Activated T-cell treated with anti-CD3 and anti-CD28 coated beads, Interleukin-2, amount 50 U/mL, for 72 hours (primary cell): Measurements from ENCODE around the gene FOXF1. TPM values are rescaled to one million over a fixed set of nuclear protein-coding genes. Genes with fewer than 3 reads are reported as not detected.

Experiments
- ATAC-seq, 2 donors: fragments of 150-1000 bp; cut with Tn5 transposase; replicated peaks in 1 of 2; 2 replicates each; pipeline ENCODE4 v1.10.0; 2021; ENCODE audit warnings: moderate library complexity in 2 of 2, mild to moderate bottlenecking in 1 of 2
- DNase-seq, 2 donors: peaks; one replicate each; pipeline ENCODE4 v3.0.0; 2021 to 2022; ENCODE audit warnings: mixed read lengths in 1 of 2
- H3K27ac Mint-ChIP-seq: one replicate; pipeline ENCODE4 v1.8.0; 2022; ENCODE audit warnings: mild to moderate bottlenecking, moderate library complexity, mixed read lengths
- H3K27me3 Mint-ChIP-seq: one replicate; pipeline ENCODE4 v1.8.0; 2022; ENCODE audit warnings: low read depth, mixed read lengths
- H3K36me3 Mint-ChIP-seq, 2 donors: one replicate each; pipeline ENCODE4 v1.8.0; 2022; ENCODE audit warnings: mixed read lengths in 2 of 2, mild to moderate bottlenecking in 1 of 2; ENCODE audit not compliant: insufficient read depth in 2 of 2
- H3K4me1 Mint-ChIP-seq: one replicate; pipeline ENCODE4 v1.8.0; 2022; ENCODE audit warnings: low read depth, mixed read lengths
- H3K4me3 Mint-ChIP-seq, 2 donors: one replicate each; pipeline ENCODE4 v1.8.0; 2022; ENCODE audit warnings: mild to moderate bottlenecking in 2 of 2, mixed read lengths in 2 of 2, moderate library complexity in 2 of 2
- H3K9me3 Mint-ChIP-seq, 2 donors: one replicate each; pipeline ENCODE4 v1.8.0; 2022; ENCODE audit warnings: mixed read lengths in 2 of 2
- total RNA-seq, 2 donors: library from RNA; stranded (reverse); gene quantifications; one replicate each; pipeline ENCODE4 v1.2.3, GENCODE V29; 2022

FOXF1 gene
- total RNA-seq, 2 donors from 2014 or later, result not detected

DNA sequence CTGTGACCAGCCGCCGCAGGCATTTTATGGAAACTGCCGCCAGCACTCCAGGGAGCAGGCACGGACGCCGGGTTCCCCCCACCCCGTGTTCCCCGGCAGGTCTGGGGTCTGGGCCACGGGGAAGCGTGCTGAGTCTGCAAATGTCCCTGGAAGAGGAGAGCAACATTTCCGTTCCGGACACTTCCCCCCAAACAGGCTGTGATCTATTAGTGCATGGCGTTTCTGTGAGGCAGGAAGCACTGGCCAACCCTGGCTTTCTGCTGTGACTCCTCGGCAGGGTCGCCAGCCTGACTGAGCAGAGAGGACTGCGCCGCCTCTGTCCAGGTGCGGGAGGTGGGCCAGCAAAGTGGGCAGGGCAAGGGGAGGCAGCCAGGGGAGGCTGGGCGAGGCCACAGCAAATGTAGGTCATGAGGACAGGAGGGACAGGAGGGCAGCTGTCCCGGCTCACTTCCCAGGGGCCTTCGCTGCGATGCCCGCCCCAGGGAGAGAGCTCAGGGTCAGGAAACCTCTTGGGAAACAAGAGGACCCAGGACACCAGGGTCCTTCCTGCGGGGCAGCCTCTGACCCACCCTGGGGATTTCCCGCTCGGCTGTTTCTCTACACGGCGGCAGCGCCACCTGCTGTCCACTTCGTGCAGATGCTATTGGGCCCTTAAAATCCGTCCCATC, 9.5 kb downstream of the FOXF1 start:
- Mint-ChIP-seq H3K9me3 (no peaks in the 10 kb centered on the region), H3K27ac (no peak overlapping the region), H3K36me3 (no peaks in the 10 kb centered on the region), H3K4me3 (peak overlapping the region; percentile 54 to 63), H3K27me3 (peaks cover 46% of the 10 kb centered on the region), H3K4me1 (peaks cover 13% of the 10 kb centered on the region)
- ATAC-seq (peak; percentile 48 to 53), DNase-seq (peak; percentile 53 to 61)

DNA sequence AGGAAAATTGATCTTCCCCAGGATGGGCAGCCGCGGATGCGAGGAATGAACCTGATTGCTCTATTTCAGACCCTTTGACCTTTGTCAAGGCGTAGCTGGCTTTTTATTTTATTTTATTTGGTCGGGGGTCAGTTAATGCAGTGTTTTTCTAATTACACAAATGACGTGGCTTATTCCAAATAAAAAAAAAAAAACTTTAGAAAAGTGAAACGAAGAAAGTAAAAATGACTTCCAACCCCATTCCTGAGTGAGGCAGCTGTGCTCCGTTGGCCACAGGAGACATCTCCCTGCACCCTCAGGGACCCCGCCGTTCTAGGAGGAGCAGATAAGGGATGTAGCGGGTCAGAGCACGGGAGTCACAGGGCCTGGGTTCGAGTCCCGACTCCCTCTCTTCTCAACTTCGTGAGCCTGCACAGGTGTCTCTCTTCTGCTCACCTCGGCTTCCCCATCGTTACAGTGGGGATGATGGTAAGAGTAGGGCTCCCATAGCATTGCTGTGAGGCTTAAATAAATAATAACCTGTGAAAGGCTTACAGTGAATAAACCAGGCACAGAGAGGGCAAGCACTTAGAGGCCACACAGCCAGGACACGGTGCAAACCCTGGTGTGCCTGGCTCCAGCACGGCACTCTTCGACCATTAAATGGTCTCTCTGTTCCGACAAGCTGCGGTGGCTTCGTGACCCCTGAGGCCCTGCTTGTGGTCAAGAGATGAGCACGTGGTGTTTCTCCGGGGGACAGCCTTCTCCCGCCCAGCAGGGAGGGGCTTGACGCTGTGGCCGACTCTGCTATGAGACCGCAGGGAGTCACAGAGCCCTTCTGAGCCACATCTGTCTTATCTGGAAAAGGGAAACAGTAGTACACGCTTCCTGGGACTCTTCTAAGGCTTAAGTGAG, 10.2 kb downstream of the FOXF1 start:
- Mint-ChIP-seq H3K4me1 (peaks cover 13% of the 10 kb centered on the region), H3K9me3 (no peaks in the 10 kb centered on the region), H3K4me3 (no peak overlapping the region), H3K27me3 (peaks cover 40% of the 10 kb centered on the region), H3K36me3 (no peaks in the 10 kb centered on the region), H3K27ac (no peak overlapping the region)
- DNase-seq, result no peak
- no peak for ATAC-seq

DNA sequence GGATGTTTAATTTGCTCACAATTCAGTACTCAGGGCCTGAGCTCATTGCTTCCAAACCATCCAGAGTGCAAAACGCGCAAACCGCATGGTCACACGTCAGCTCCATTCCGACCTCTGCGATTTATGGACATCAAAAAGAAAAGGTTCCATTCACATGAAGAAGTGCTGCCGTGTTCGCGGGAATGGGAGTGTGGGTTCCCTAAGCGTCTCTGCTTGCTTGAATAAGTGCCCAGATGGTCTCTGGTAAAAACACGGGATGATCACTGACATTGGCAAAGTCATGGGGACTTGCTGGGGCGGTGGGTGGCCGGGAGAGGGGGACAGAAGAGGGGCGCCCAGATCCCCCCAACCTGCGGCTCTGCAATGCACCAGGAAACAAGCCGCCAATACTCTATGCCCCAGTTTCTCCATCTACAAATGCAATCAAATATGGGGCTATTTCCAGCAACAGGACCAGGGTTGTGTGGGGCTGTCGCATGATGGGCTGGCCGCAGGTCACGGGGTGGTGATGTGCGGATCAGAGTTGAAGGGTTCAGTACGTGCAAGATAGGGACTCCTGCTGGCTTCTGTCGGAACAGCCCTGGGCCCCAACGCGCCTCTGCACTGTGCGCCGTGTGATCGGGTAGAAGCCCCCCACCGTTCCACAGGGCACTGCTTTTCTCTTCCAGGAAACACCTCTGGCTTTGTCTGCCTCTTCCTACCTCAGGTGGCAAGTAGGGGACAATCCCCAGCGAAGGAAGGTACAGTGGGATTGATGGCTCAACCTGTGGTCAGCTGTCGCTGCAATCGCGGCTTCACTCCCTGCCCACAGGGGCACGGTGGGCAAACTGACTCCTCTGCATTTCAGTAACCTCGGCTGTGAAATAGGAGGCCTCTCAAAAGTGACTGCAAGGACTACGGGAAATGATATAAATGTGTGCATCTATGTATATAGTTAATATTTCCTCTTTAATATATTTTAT, 11.2 kb downstream of the FOXF1 start:
- no peak for DNase-seq
- Mint-ChIP-seq H3K27me3 (peaks cover 32% of the 10 kb centered on the region), H3K4me3 (no peak overlapping the region), H3K27ac (no peak overlapping the region), H3K36me3 (no peaks in the 10 kb centered on the region), H3K4me1 (peaks cover 13% of the 10 kb centered on the region), H3K9me3 (no peaks in the 10 kb centered on the region)
- ATAC-seq, result no peak

- Mint-ChIP-seq H3K9me3 (no peaks in the 10 kb centered on the region), H3K27ac (no peak overlapping the region), H3K36me3 (peaks cover 0 to 1% of the 10 kb centered on the region in 2 donors), H3K4me3 (no peak overlapping the region), H3K27me3 (peaks cover 21% of the 10 kb centered on the region), H3K4me1 (peaks cover 13% of the 10 kb centered on the region)
- DNase-seq, result no peak
- ATAC-seq, result no peak
Measured at GRCh38 chr16:86522634-86523033, 12.3 kb downstream of the FOXF1 start.

DNA sequence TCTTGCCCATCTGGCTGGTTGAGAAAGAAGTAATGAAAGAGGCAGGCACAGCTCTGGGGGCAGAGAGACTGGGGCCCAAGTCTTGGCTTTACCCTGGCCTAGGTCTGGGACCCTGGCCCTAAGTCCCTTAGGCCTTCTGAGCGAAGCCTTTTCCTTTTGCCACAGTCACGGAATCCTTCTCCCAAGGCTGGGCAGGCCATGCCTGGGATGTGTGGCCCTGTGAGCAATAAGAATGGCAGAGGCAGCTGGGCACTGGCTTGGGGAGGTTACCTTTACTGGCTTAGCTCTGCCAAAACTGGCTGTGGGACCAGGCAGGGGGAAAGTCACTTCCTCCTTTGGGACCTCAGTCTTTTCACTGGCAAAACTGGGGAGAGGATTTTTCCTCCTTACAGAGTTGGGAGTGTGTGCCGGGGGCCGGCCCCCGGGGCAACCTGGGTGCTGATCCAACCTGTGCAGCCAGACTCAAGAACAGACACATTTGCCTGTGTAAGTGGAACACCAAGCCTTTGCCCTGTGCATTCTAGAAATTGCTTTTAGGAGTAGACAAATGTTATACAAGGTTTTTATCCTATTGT, 12.9 kb downstream of the FOXF1 start:
- Mint-ChIP-seq H3K4me1 (peaks cover 13% of the 10 kb centered on the region), H3K27me3 (peaks cover 15% of the 10 kb centered on the region), H3K36me3 (peaks cover 0 to 2% of the 10 kb centered on the region in 2 donors), H3K9me3 (no peaks in the 10 kb centered on the region), H3K27ac (no peak overlapping the region), H3K4me3 (no peak overlapping the region)
- no peak for ATAC-seq
- no peak for DNase-seq

DNA sequence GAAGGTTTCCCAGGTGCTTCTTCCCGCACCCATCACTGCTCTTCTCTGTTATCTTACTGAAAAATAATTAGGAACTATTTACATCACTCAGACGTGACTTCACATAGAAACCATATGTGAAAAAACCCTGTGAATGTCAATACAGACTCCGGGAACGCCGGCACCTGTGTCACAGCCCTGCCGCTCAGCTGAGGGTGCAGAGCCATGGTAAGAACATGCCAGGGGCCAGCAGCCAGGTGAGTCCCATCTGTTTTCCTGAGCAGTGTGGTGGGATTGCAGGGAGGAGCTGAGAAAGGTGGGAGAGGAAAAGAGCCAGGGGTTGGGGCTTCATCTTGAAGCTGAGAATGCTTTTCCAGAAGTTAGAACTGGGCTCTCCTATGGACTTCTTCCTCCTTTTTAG, 13.7 kb downstream of the FOXF1 start:
- Mint-ChIP-seq H3K4me3 (no peak overlapping the region), H3K36me3 (peaks cover 0 to 3% of the 10 kb centered on the region in 2 donors), H3K9me3 (no peaks in the 10 kb centered on the region), H3K27me3 (peaks cover 7% of the 10 kb centered on the region), H3K4me1 (peaks cover 13% of the 10 kb centered on the region), H3K27ac (no peak overlapping the region)
- DNase-seq (no peak), ATAC-seq (no peak)

DNA sequence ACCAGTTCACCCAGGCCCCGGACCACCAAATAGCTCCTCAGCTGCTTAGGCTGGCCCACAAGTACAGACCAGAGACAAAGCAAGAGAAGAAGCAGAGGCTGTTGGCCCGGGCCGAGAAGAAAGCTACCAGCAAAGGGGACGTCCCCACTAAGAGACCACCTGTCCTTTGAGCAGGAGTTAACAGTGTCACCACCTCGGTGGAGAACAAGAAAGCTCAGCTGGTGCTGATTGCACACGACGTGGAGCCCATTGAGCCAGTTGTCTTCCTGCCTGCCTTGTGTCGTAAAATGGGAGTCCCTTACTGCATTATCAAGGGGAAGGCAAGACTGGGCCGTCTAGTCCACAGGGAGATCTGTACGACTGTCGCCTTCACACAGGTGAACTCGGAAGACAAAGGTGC, 15.4 kb downstream of the FOXF1 start:
- H3K4me1 Mint-ChIP-seq, result no peaks in the 10 kb centered on the region
- peaks cover 0 to 6% of the 10 kb centered on the region in 2 donors for H3K36me3 Mint-ChIP-seq
- H3K27ac Mint-ChIP-seq, result no peak overlapping the region
- no peak for ATAC-seq
- H3K4me3 Mint-ChIP-seq, result no peak overlapping the region
- no peaks in the 10 kb centered on the region for H3K9me3 Mint-ChIP-seq
- H3K27me3 Mint-ChIP-seq, result no peaks in the 10 kb centered on the region
- DNase-seq, result no peak

- no peak for ATAC-seq
- Mint-ChIP-seq H3K4me3 (no peak overlapping the region), H3K9me3 (no peaks in the 10 kb centered on the region), H3K36me3 (peaks cover 0 to 6% of the 10 kb centered on the region in 2 donors), H3K27me3 (no peaks in the 10 kb centered on the region), H3K4me1 (no peaks in the 10 kb centered on the region), H3K27ac (no peak overlapping the region)
- DNase-seq, result no peak
Measured at GRCh38 chr16:86527366-86527765, 17.0 kb downstream of the FOXF1 start.

- ATAC-seq (no peak), DNase-seq (no peak)
- Mint-ChIP-seq H3K27ac (no peak overlapping the region), H3K9me3 (no peaks in the 10 kb centered on the region), H3K27me3 (no peaks in the 10 kb centered on the region), H3K36me3 (peaks cover 0 to 6% of the 10 kb centered on the region in 2 donors), H3K4me3 (no peak overlapping the region), H3K4me1 (no peaks in the 10 kb centered on the region)
Measured at GRCh38 chr16:86528061-86528929, 18.0 kb downstream of the FOXF1 start.

DNA sequence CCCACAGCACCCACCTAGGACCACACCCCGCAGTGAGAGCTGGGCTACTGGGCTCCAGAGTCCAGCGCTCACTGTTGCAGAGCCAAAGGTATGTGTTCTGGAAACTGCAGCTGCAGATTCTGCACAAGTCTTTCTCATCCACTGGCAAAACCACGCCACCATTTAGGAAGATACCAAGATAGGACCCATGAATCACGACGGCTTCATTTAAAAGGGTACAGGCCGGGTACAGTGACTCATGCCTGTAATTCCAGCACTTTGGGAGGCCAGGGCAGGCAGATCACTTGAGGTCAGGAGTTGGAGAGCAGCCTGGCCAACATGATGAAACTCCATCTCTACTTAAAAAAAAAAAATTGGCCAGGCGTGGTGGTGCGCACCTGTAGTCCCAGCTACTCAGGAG, 18.8 kb downstream of the FOXF1 start:
- Mint-ChIP-seq H3K4me3 (no peak overlapping the region), H3K27me3 (no peaks in the 10 kb centered on the region), H3K36me3 (peaks cover 0 to 6% of the 10 kb centered on the region in 2 donors), H3K27ac (no peak overlapping the region), H3K9me3 (no peaks in the 10 kb centered on the region), H3K4me1 (no peaks in the 10 kb centered on the region)
- ATAC-seq (no peak), DNase-seq (no peak)

- H3K27me3 Mint-ChIP-seq, result no peaks in the 10 kb centered on the region
- H3K9me3 Mint-ChIP-seq, result no peaks in the 10 kb centered on the region
- ATAC-seq (no peak), DNase-seq (no peak)
- H3K4me1 Mint-ChIP-seq, result no peaks in the 10 kb centered on the region
- peaks cover 0 to 6% of the 10 kb centered on the region in 2 donors for H3K36me3 Mint-ChIP-seq
- H3K27ac Mint-ChIP-seq, result no peak overlapping the region
- no peak overlapping the region for H3K4me3 Mint-ChIP-seq
Measured at GRCh38 chr16:86530251-86531190, 20.2 kb downstream of the FOXF1 start.
